ENCODE results near the gene USHBP1. TPM values are rescaled to one million over a fixed set of nuclear protein-coding genes. Genes with fewer than 3 reads are reported as not detected.
A peak's percentile ranks its signal among the peaks of the same experiment; 100 is the strongest.
"Not testable (repeated sequence)": the region's sequence is repeated elsewhere in the genome, so short reads cannot be mapped to it uniquely, and the experiment has no call there.

Gene USHBP1
- polyA plus RNA-seq, 3 donors: 4.2 to 7.1 (median 6.5) TPM

GRCh38 chr19:17300992-17301619 lies 36.6 kb upstream of the USHBP1 start:
- DNase-seq (ENCODE audit: extremely low read depth in 1 of 11, low read depth in 9 of 11, low spot score in 4 of 11): no peak

- no peak for DNase-seq (ENCODE audit: extremely low read depth in 1 of 11, low read depth in 9 of 11, low spot score in 4 of 11)
These were observed 32.4 kb upstream of the USHBP1 start for GRCh38 chr19:17296976-17297375.

- no peak for DNase-seq (ENCODE audit: extremely low read depth in 1 of 11, low read depth in 9 of 11, low spot score in 4 of 11)
These were observed 31.7 kb upstream of the USHBP1 start for GRCh38 chr19:17296273-17296672.

- not testable (repeated sequence) for DNase-seq (ENCODE audit: extremely low read depth in 1 of 11, low read depth in 9 of 11, low spot score in 4 of 11)
These were observed 31.0 kb upstream of the USHBP1 start for GRCh38 chr19:17295551-17295950.

- DNase-seq (ENCODE audit: extremely low read depth in 1 of 11, low read depth in 9 of 11, low spot score in 4 of 11): no peak
These were observed 29.7 kb upstream of the USHBP1 start for GRCh38 chr19:17294051-17294891.

- no peak for DNase-seq (ENCODE audit: extremely low read depth in 1 of 11, low read depth in 9 of 11, low spot score in 4 of 11)
These were observed 29.1 kb upstream of the USHBP1 start for GRCh38 chr19:17293605-17294004.

GRCh38 chr19:17292301-17293074 lies 27.9 kb upstream of the USHBP1 start:
- peak in 8 of 11 donors; percentile 46 to 75 (median 72) for DNase-seq (ENCODE audit: extremely low read depth in 1 of 11, low read depth in 9 of 11, low spot score in 4 of 11)

GRCh38 chr19:17289489-17289888 lies 24.9 kb upstream of the USHBP1 start:
- DNase-seq (ENCODE audit: extremely low read depth in 1 of 11, low read depth in 9 of 11, low spot score in 4 of 11): peak in 5 of 11 donors; percentile 51 to 74 (median 60)

GRCh38 chr19:17286752-17287151 lies 22.2 kb upstream of the USHBP1 start:
- DNase-seq (ENCODE audit: extremely low read depth in 1 of 11, low read depth in 9 of 11, low spot score in 4 of 11): no peak

GRCh38 chr19:17286263-17286662 lies 21.7 kb upstream of the USHBP1 start:
- no peak for DNase-seq (ENCODE audit: extremely low read depth in 1 of 11, low read depth in 9 of 11, low spot score in 4 of 11)

GRCh38 chr19:17285415-17286135 lies 21.0 kb upstream of the USHBP1 start:
- DNase-seq (ENCODE audit: extremely low read depth in 1 of 11, low read depth in 9 of 11, low spot score in 4 of 11): no peak

GRCh38 chr19:17283504-17283996 lies 19.0 kb upstream of the USHBP1 start:
- no peak for DNase-seq (ENCODE audit: extremely low read depth in 1 of 11, low read depth in 9 of 11, low spot score in 4 of 11)

GRCh38 chr19:17282488-17283125 lies 18.1 kb upstream of the USHBP1 start:
- DNase-seq (ENCODE audit: extremely low read depth in 1 of 11, low read depth in 9 of 11, low spot score in 4 of 11): peak in 7 of 11 donors; percentile 66 to 75 (median 75)

- no peak for DNase-seq (ENCODE audit: extremely low read depth in 1 of 11, low read depth in 9 of 11, low spot score in 4 of 11)
These were observed 17.1 kb upstream of the USHBP1 start, which contains the start of gene ANKLE1 for GRCh38 chr19:17281391-17282304. TSS of gene ANKLE1 (plus strand) at chr19:17281901. CDS start at chr19:17281921, 20 bp downstream.

GRCh38 chr19:17279436-17279835 lies 14.9 kb upstream of the USHBP1 start:
- DNase-seq (ENCODE audit: extremely low read depth in 1 of 11, low read depth in 9 of 11, low spot score in 4 of 11): no peak

GRCh38 chr19:17275441-17276175 lies 11.1 kb upstream of the USHBP1 start:
- no peak for DNase-seq (ENCODE audit: extremely low read depth in 1 of 11, low read depth in 9 of 11, low spot score in 4 of 11)

GRCh38 chr19:17274892-17275291 lies 10.3 kb upstream of the USHBP1 start:
- not testable (repeated sequence) for DNase-seq (ENCODE audit: extremely low read depth in 1 of 11, low read depth in 9 of 11, low spot score in 4 of 11)
